GM19397 (cell line): ENCODE measurements around the gene ANKRD42.
"Not testable (repeated sequence)": the region's sequence is repeated elsewhere in the genome, so short reads cannot be mapped to it uniquely, and the experiment has no call there.

Source experiments
- ATAC-seq: cut with Tn5 transposase; IDR thresholded peaks from one replicate; pipeline ENCODE4 v1.9.1; 2021; ENCODE audit warnings: mild to moderate bottlenecking, moderate library complexity; ENCODE audit not compliant: unreplicated experiment

Gene ANKRD42

GRCh38 chr11:83238111-83238510 is 44.6 kb downstream of the ANKRD42 start:
- ATAC-seq: no peak

- no peak for ATAC-seq
Observed at GRCh38 chr11:83241291-83241946, 47.9 kb downstream of the ANKRD42 start.

GRCh38 chr11:83249445-83249844 is 55.9 kb downstream of the ANKRD42 start:
- no peak for ATAC-seq

GRCh38 chr11:83249972-83250593 is 56.6 kb downstream of the ANKRD42 start:
- no peak for ATAC-seq

GRCh38 chr11:83252266-83252665 is 58.8 kb downstream of the ANKRD42 start:
- no peak for ATAC-seq

- no peak for ATAC-seq
Observed at GRCh38 chr11:83252941-83253340, 59.4 kb downstream of the ANKRD42 start.

- no peak for ATAC-seq
Observed at GRCh38 chr11:83255366-83255765, 61.9 kb downstream of the ANKRD42 start.

DNA sequence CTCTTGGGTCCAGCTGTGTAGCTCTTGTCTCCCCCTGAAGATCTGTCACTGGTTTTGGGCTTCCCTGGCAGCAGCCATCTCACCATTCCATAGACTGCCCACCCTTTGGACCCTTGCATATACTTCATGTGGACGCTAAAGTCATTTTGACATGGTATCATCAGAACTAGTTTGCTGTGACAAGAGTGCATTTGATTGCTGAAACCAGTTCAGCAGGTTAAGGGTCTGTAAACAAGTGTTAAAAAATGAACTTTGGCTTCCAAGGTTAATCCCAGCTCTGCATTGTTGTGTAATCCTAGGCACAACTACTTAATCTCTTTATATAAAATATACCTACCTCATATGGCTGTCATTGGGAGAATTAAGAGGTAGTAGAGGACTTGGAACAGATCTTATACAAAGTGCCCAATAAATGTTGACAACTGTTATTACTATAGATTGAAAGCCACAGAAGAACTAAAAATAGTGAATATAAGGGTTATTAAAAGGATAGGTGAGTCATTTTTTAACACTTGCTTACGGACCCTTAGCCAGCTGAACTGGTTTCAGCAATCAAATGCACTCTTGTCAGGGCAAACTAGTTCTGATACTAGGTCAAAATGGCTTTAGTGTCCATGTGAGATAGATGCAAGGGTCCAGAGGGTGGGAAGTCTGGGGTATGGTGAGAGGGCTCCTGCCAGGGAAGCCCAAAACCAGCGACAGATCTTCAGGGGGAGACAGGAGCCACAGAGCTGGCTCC is 63.3 kb downstream of the ANKRD42 start:
- ATAC-seq: no peak

DNA sequence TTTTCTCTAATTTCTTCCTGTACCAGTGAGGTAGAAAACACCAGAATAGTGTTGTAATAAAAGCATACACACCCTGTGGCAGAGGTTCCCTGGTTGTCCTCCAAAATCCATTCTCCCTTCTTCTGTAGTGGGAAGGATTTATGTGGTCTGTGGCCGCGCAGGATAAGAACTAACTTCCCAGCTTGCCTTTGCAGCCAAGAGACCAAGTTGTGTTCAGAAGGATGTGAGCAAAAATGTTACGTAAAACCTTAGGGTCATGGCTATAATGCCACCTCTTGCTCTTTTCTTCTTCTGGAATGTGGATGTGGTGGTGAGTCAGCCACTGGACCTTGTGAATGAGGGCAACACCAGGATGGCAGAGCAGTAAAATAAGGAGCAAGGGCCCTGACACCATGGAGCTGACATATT is 64.3 kb downstream of the ANKRD42 start:
- ATAC-seq: no peak

DNA sequence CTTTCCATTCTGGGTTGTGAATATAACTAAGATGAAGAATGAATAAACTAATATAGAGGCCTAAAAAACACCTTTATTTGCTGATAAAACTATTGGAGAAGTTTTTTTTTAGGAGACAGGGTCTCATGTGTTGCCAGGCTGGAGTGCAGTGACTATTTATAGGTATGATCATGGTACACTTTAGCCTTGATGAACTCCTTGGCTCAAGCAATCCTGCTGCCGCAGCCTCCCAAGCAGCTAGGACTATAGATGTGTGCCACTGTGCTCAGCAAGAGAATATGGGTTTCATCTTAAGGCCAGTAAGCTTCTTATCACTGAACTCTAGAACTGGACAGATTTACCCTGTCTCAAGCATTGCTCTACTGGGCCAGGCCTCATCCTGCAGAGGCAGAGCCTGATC is 66.0 kb downstream of the ANKRD42 start:
- no peak for ATAC-seq

- ATAC-seq: no peak
Observed at GRCh38 chr11:83265331-83265730, 71.8 kb downstream of the ANKRD42 start.

GRCh38 chr11:83269080-83269479 is 75.6 kb downstream of the ANKRD42 start:
- ATAC-seq: not testable (repeated sequence)

GRCh38 chr11:83271734-83272133 is 78.2 kb downstream of the ANKRD42 start:
- ATAC-seq: not testable (repeated sequence)

GRCh38 chr11:83272627-83273026 is 79.1 kb downstream of the ANKRD42 start:
- no peak for ATAC-seq

DNA sequence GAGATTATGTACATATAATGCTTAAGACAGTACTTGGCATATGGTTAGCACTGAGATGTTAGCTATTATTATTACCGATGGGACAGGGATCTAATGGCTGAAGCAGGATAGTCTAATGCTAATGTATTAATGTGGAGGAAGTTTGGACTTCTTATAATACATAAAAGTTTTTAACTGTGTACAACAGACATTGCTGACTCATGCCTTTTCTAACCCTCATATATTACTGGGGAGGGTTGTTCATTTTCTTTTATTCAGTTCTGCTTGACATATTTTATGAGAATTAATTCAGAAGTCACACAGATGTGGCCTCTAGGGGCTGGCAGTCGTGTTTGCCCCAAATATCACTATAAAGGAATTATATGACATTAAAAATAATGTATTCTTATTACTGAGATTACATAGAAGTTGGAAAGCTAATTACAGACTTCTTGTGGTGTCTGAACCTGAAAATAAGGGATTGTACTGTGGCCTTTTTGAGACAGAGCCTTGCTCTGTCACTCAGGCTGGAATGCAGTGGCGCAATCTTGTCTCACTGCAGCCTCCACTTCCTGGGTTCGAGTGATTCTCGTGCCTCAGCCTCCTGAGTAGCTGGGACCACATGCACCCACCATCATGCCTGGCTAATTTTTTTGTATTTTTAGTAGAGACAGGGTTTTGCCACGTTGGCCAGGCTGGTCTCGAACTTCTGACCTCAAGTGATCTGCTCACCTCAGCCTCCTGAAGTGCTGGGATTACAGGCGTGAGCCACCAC is 82.6 kb downstream of the ANKRD42 start:
- ATAC-seq: no peak

GRCh38 chr11:83278351-83278750 is 84.8 kb downstream of the ANKRD42 start:
- no peak for ATAC-seq

DNA sequence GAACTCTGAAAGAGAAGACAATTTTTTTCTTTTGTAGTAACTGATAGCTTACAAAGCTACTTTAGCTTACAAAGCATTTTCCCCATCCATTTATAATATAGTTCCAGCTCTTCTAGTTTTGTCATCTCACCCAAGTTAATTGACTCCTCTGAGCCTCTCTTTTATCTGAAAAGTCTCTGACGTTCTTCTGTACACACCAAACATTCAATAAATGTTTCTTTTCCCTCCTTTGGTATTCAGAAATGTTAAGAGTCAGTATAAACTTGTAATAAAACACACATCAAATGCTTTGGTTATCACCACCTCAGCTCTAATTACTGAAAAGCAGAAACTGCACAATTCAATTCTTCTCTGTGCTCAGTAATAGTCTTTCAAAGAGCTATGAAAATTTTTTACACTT is 86.7 kb downstream of the ANKRD42 start:
- ATAC-seq: no peak

DNA sequence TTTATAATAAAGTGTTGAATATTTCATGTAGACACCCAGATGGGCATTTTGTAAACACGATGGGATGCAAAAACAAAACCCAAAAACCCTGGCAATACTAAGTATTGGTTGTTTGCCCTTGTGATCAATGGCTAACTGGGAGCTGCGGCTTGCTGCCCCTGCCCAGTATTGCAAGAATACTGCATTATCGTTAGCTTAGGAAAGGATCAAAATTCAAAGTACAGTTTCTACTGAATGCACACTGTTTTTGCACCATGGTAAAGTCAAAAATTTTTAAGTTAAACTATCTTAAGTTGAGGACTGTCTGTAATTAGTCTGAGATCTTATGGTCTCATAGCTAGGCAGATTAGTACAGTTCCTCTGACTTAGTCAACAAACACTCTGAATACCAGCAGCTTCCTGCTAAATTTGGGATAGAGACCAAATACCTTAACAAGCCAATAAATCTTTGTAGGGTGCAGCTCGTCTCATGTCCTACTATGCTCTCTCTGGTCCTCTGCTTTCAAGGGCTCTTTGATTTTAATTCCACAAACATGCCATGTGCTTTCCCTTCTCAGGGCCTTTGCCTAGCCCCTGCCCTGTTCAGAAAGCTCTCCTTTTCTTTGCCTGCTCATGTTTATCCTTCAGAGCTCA is 88.7 kb downstream of the ANKRD42 start:
- no peak for ATAC-seq

- no peak for ATAC-seq
Observed at GRCh38 chr11:83284501-83285150, 91.1 kb downstream of the ANKRD42 start.

DNA sequence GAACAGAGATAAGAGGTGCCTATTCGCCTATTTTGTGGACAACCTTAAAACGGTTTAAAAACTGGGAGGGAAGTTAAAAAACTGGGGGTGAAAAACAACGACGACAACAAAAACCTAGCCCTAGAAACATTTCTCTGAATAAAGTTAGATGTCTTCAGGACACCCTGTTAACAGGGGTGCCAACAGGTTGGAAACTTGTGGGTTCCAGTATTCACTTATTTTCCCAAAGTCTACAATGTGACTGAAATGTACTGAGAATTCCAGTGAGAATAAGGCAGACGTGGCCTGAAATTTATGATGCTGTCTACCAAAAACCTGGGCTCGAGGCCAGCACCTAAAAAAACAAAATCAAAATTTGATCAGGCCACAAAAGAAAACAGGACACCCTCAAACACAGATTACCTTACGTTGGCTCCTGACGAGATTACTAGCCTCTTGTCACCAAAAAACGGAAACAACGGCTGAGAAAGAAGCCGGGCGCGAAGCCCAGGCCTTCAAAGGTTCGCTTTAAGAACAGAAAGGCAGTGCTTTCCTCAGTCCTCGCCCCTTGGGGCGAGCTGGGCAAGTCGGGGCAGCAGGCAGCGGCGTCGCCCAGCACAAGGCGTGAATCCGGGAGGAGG is 91.7 kb downstream of the ANKRD42 start:
- peak; percentile 46 for ATAC-seq
